GM21423 (cell line): Measurements from ENCODE around the gene RERE.
"Not testable (repeated sequence)": the region's sequence is repeated elsewhere in the genome, so short reads cannot be mapped to it uniquely, and the experiment has no call there.

Experiments used
- ATAC-seq: cut with Tn5 transposase; IDR thresholded peaks from one replicate; pipeline ENCODE4 v1.9.1; 2021; ENCODE audit warnings: mild to moderate bottlenecking, moderate library complexity; ENCODE audit not compliant: unreplicated experiment

RERE gene

DNA sequence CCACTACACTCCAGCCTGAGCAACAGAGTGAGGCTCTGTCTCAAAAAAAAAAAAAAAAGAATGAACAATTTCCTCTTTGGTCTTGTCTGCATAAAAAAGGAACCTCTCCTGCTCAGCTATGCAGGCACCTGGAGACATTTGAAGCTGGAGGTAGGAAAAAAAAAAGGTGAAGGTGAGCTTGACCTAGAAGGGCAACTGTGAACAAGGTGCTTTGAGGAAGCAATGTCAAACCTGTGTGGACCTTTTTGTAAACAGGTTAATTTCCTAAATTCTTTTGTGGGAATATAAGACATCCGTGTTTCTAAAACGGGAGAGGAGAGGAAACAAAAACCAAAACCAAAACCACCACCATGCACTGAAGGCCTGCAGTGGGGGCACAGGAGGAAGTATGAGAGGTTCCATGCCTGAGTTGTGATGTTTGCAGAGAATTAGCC lies 422.0 kb downstream of the RERE start:
- ATAC-seq = no peak

DNA sequence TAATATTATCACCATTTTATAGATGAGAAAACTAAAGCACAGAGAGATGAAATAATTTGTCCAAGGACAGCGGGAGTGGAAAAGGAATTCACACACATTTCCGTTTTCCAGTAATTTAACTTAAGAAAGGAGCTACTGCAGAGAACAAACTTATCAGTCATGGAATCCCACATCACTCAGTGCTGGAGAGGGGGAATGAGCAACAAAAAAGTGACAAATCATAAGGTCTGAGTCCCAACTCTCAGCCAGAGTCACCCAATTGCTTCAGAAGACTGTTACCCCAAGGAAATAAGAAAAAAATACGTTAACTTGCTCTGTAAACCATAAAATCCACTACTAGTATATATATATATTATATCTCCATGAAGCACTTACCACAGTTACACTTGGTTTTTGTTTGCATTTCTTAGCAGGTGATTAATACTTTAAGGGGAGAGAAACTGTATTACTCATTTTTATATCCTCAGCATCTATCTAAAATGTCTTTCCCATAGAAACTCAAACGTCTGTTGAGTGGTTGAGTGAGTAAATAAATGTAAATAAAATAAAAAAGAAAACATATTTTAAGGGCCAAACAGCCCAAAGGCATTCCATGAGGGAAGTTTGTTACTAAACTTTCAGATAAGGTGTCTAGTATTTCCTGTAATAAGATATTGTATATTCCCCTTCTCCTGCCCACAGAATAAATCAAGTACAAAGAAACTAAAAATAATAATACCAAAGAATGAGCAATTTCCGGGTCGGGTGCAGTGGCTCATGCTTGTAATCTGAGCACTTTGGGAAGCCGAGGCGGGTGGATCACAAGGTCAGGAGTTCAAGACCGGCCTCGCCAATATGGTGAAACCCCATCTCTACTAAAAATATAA lies 422.8 kb downstream of the RERE start:
- ATAC-seq = no peak

DNA sequence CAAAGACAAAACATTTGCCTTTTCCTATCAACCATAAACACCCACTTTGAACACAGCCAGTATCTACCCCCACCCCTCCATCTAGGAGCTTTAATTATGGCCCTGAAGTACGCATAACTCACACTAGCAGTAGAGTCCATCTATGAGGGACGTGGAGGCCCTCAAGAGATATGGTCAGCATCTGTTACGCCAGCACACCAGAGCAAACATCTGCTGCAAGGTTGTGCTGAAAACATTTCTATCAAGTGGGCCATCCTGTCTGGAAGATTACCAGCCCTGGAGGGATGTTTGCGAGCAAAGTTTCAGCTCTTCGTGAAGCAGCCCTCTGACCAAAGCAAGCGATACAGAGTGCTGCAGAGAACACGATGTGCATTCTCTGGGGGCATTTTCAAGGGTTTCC lies 424.9 kb downstream of the RERE start:
- ATAC-seq = no peak

DNA sequence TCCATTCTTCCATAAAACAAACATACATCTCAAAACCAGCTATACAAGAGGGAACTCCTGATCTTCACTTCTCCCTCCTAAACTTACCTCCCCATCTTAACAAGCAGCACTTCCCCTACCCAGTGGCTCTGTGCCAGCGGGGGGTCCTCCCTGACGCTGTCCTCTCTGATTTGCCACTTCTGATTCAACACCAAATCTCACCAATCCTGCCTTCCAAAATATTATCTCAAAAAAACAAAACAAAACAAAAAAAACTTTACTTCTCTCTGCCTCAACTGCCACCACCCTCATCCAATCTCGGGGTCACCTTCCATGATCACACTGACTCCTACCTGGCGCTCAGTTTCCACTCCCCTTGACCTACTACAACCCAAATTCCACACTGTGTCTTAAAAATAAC lies 426.7 kb downstream of the RERE start:
- ATAC-seq = no peak

- ATAC-seq = no peak
Measured at GRCh38 chr1:8389958-8390535, 427.4 kb downstream of the RERE start.

- no peak for ATAC-seq
Measured at GRCh38 chr1:8388732-8389562, 428.5 kb downstream of the RERE start.

- ATAC-seq = no peak
Measured at GRCh38 chr1:8386247-8386646, 431.2 kb downstream of the RERE start.

GRCh38 chr1:8384577-8384976 lies 432.9 kb downstream of the RERE start:
- ATAC-seq = no peak

DNA sequence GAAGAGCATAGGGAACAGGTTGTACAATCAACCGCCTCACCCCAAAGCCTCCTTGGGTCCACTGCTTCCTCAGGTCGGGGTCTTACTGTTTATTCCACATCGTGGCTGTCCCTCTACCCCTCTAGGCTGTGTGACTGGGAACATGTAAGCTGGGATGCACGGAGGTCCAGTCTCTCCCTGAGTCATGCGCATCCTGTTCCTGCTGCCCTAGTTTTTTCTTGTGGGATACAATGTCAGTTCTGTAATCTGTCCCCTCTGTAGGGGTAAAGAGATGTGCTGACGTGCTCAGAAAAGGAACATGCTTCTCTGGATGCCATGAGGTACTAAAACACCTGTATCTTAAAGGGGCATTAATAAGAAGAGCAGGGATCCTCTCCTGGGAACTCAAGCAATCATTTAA lies 433.4 kb downstream of the RERE start:
- no peak for ATAC-seq

DNA sequence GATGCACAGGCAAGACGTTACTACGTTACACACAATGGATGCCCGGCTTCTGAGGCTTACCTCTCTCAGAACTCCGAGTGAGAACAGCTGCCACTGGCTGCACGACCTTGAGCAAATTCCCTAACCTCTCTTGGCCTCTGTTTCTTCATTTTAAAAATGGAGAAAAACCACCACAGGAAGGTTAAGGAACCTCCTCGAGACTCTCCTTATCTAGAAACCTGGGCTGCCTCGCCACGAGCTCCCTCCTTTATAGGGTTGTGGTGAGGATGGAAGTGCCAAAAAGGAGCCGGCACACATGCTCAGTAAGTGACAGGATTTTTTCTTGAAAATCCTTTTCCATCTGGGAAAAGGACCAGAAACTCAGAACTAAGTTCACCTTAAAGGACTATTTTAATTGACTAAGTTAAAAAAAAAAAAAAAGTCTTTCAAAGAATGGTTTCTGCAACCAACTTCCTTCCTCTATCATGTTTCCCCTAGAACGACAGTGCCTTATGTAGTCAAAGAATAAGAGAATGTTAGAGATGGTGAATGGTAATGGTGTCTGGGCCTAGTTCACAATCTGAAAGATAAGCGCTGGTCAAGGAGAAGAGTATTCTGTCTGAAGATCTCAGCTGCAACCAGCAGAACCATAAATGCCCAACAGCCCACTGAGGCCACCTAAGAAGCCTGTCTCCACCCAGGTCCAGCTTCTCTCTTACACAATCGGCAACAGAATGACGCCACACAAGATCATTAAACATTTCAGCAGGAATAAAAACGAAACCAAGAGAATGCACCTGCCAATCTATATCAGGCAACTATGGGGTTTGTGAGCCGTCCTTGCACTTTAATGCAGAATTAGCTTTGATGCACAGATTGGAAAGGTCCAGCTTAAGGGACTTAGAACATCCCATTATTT lies 434.6 kb downstream of the RERE start:
- ATAC-seq = no peak

GRCh38 chr1:8382051-8382505 lies 435.4 kb downstream of the RERE start:
- ATAC-seq = no peak

- ATAC-seq = no peak
Measured at GRCh38 chr1:8381618-8382017, 435.8 kb downstream of the RERE start.

GRCh38 chr1:8380310-8380709 lies 437.1 kb downstream of the RERE start:
- ATAC-seq = not testable (repeated sequence)

DNA sequence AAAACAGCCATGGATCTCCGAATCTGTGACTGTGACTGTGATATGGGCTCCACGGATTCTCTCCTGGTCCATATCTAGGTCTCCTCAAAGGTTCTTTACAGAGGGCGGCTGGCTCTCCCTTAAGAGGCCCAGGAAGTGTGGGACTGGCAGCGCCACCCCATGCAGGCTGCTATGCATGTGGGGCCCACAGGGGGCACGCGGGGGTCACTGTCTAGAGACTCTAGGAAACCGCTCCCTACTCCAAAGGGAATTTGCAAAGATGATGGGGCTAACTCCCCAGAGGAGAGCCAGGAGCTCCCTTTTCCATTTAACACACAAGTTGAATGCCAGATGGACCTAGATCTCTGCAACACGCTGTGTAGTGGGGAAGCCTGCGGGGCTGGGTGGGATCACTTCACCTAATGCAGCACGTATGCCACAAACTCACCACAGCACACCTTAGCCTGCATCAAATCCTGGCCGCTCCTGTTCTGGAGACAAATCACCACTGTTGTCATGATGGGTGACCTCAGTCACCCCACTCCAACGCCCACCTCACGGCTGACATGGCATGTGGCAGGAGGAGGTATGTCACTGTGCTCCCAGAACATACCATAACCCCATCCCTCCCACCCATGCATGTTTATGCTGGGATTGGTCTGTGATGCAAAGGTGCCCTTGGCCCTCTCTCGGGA lies 437.8 kb downstream of the RERE start:
- ATAC-seq = no peak

GRCh38 chr1:8378981-8379470 lies 438.4 kb downstream of the RERE start:
- no peak for ATAC-seq

DNA sequence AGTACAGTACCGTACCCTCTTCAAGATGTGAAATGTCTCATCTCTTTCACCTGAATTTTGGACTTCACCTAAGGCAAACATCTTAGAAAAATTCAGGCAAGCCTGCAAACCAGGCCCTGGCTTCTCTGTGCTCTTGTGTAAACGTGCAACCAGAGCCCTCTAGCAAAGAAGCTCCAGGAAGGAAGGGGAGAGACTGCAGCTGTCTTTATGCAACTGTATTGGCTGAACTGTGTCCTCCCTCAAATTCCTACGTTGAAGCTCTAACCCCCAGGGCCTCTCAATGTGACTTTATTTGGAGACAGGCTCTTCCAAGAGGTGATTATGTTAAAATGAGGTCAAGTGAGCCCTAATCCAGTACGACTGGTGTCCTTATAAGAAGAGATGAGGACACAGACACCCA lies 439.3 kb downstream of the RERE start:
- ATAC-seq = no peak

DNA sequence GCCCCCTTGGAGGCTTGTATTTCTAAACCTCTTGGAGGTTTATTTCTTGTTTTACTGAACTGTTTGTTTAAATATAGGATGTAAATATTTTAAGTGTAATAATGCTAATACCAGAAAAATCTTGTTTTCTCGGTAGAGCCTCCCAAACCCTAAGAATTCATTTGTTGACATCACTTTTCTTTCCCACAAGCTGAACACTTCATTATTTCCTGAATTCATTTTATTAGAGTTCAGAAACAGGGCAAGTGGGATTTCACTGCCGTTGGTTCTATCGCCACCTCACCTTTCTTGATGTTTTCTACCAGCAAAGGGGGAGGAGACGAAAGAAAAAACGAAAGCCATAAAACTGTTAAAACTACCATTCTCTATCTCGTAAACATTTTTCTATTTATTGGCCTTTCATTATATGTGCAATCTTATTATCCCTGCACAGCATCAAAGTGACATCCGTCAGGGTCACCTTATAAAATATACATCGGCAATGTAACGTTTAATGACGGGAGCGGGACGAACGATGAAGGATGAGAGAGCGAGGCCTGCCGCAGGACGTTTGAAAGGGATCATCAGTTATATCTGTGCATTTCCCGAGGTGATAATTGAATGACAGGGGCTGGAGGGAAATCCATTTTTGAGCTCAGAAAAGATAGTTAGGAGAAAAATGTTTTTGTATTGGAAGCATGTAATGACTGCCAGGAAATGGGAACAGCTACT lies 440.0 kb downstream of the RERE start:
- ATAC-seq = no peak

DNA sequence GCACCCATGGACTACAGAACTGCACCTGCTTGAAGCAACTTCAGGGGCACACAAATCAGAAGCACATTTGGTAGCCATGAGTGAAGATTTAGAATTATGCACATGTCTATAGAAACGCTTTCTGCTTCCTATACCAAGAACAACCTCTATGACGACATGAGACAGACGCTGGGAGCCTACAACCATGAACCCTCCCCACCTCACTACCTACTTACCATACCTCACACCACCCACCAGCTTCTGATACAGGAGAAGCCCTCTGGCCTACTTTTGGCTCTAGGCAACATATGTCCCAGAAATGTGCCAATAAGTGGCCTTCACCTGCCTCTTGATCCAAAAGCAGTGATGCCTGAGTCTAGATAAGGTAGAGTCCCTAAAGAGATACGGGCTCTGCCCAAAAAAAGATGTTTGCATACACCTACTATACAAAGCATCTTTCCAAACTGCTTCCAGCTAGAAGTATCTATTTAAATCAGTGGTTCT lies 441.0 kb downstream of the RERE start:
- ATAC-seq = no peak

DNA sequence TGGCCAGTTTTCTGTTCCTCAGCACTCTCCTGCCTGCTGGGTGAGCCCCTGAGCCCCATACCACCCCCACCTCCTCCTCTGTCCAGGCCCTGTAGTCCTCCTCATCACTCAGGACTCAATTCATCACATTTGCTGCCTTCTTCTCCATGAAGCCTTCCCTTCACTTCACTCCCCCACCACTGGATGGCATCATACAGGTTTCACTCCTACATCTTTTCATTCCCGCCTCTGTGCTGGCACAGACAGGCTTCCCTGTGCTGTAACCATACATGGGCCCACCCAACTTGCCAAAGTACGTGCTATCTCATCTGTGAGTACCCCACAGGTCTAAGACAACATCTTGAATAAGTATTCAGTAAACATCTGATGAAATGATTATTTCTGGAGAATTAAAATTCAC lies 442.6 kb downstream of the RERE start:
- ATAC-seq = no peak
